Measurements from ENCODE around the gene KIAA1217. TPM values are rescaled to one million over a fixed set of nuclear protein-coding genes. Genes with fewer than 3 reads are reported as not detected.

Gene KIAA1217
- polyA plus RNA-seq, 1 experiment, result 2.2 TPM

- ChIA-PET POLR2A (no interaction called here), CTCF (interaction anchor here (1.0 to 1.5 kb wide), 2 partner anchors 14 to 212 kb away, joined by 3 to 5 read pairs; no protein-coding TSS in a partner anchor)
- DNase-seq (ENCODE audit: low read depth), result no peak
- H3K36me3 ChIP-seq (ENCODE audit: control insufficient read depth, insufficient read depth, low read length), result no peaks in the 10 kb centered on the region
- H3K27me3 ChIP-seq (ENCODE audit: control insufficient read depth, insufficient read depth, low read length), result no peaks in the 10 kb centered on the region
- no peak for TF ChIP-seq CTCF (IDR thresholded peaks at IDR 0.05; ENCODE audit: insufficient read depth, low read depth, low read length)
- H3K4me3 ChIP-seq (ENCODE audit: low read depth, low read length), result no peak overlapping the region
These were observed 98.2 kb downstream of the KIAA1217 start for GRCh38 chr10:24307116-24307515.

- POLR2A ChIA-PET, result no interaction called here
These were observed 99.0 kb downstream of the KIAA1217 start for GRCh38 chr10:24307696-24308485.

GRCh38 chr10:24310104-24310503 lies 101.2 kb downstream of the KIAA1217 start:
- Histone ChIP-seq H3K4me3 (ENCODE audit: low read depth, low read length) (no peak overlapping the region), H3K27me3 (ENCODE audit: control insufficient read depth, insufficient read depth, low read length) (no peaks in the 10 kb centered on the region), H3K36me3 (ENCODE audit: control insufficient read depth, insufficient read depth, low read length) (no peaks in the 10 kb centered on the region)
- ChIA-PET POLR2A (no interaction called here), CTCF (no interaction called here)
- TF ChIP-seq CTCF (IDR thresholded peaks at IDR 0.05; ENCODE audit: insufficient read depth, low read depth, low read length), result no peak
- DNase-seq (ENCODE audit: low read depth), result no peak

More at GRCh38 chr10:24307696-24308485, 99.0 kb downstream of the KIAA1217 start:
- TF ChIP-seq CTCF (IDR thresholded peaks at IDR 0.05; ENCODE audit: insufficient read depth, low read depth, low read length), result no peak
- CTCF ChIA-PET, result interaction anchor here (1.0 to 1.5 kb wide), 2 partner anchors 14 to 211 kb away, joined by 3 to 5 read pairs; no protein-coding TSS in a partner anchor
- Histone ChIP-seq H3K27me3 (ENCODE audit: control insufficient read depth, insufficient read depth, low read length) (no peaks in the 10 kb centered on the region), H3K4me3 (ENCODE audit: low read depth, low read length) (no peak overlapping the region), H3K36me3 (ENCODE audit: control insufficient read depth, insufficient read depth, low read length) (no peaks in the 10 kb centered on the region)
- DNase-seq (ENCODE audit: low read depth), result no peak

- TF ChIP-seq CTCF (IDR thresholded peaks at IDR 0.05; ENCODE audit: insufficient read depth, low read depth, low read length), result no peak
- ChIA-PET CTCF (no interaction called here), POLR2A (no interaction called here)
- DNase-seq (ENCODE audit: low read depth), result no peak
- Histone ChIP-seq H3K27me3 (ENCODE audit: control insufficient read depth, insufficient read depth, low read length) (no peaks in the 10 kb centered on the region), H3K4me3 (ENCODE audit: low read depth, low read length) (no peak overlapping the region), H3K36me3 (ENCODE audit: control insufficient read depth, insufficient read depth, low read length) (no peaks in the 10 kb centered on the region)
These were observed 103.0 kb downstream of the KIAA1217 start for GRCh38 chr10:24311888-24312287.

- H3K4me3 ChIP-seq (ENCODE audit: low read depth, low read length), result no peak overlapping the region
- H3K27me3 ChIP-seq (ENCODE audit: control insufficient read depth, insufficient read depth, low read length), result no peaks in the 10 kb centered on the region
- TF ChIP-seq CTCF (IDR thresholded peaks at IDR 0.05; ENCODE audit: insufficient read depth, low read depth, low read length), result no peak
- CTCF ChIA-PET, result interaction anchor here (0.7 to 1.2 kb wide), 2 partner anchors 20 to 29 kb away, joined by 3 to 4 read pairs; no protein-coding TSS in a partner anchor
- no peaks in the 10 kb centered on the region for H3K36me3 ChIP-seq (ENCODE audit: control insufficient read depth, insufficient read depth, low read length)
- POLR2A ChIA-PET, result no interaction called here
- no peak for DNase-seq (ENCODE audit: low read depth)
These were observed 104.3 kb downstream of the KIAA1217 start for GRCh38 chr10:24313283-24313682.

All from BJ (cell line).